Measurements from ENCODE around the gene CRIP2.
A peak's percentile ranks its signal among the peaks of the same experiment; 100 is the strongest.

Gene CRIP2

DNA sequence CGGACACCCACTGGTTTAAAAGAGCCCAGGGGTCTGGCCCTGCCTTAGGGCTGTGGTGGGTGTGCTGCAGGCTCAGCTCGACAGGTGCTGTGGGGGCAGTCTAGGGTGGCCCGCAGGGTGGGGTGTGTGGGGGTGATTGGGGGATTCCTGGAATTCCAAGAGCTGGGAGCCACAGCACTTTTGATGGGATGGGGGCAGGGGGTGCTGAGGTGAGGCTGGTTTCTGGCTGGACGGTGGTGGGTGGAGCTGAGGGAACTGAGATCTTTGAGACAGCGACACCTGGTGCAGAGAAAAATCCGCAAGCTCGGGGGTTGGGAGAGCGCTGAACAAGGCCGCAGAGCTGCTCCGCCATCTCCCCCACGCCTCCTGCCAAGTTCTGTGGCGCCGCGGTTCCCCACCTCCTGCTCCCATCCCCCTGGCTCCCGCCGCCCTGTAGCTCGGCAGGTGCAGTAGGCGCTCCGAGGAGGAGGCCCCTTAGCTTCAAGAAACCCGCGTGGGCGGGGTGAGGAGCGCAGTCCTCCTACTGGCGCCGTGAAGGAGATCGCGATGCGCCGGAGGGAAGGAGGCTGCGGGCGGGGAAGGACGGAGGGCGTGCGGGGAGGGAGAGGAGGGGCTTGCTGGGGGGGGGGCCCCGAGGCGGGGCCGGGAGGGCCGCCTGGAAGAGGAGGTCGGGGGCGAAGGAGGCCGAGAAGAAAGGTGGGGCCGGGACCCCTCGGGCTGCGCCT lies 15.1 kb downstream of the CRIP2 start:
- peak; percentile 88 for DNase-seq

DNA sequence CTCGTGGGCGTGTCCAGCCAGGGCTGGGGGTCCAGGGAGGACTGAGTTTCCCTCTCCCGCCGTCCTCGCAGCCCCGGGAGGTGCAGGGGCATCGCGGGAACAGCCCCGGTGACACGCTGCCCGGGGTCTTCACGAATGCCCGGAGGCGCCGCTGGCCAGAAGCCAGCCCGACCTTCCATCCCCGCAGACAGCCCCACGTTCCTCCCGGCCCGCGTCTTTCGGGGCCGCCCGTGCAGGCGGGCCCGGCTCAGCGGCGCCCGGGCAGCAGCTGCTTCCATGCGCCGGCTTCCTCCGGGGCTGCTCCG lies 15.6 kb downstream of the CRIP2 start:
- no peak for DNase-seq

DNA sequence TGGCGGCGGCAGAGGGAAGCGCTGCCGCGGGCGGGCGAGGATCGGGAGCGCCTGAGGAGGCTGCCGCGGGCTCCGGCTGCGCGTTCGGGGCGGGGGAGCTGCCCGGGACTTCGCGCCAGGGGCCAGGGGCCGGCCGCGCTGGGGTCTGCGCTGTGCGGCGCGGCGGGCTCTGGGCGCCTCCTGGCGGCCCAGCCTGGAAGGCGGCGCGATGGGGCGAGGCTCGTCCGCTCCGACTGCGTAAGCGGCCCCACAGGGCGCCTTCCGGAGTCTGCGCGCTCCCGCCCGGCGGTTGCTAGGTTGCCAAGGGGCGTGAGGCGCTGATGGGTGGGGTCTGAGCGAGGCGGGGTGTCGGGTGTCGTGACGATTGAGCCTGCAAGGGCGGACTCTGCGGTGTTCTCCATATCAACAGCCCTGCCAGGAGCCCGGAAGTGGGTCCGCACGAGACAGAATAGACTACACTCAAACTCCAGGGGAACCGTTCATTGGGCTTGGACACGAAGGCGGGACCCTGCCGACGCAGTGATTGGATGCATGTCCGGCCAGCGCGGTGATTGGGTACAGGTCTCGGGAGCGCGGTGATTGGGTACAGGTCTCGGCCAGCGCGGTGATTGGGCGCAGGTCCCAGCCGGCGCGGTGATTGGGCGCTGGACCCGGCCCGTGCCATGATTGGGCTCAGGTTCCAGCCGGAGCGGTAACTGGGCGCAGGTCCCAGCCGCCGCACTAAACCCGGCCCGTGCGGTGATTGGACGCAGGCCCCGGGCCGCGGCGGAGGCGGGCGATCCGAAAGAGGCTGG lies 16.1 kb downstream of the CRIP2 start, which contains the start of gene TEDC1:
Gene TEDC1, plus strand, starts transcription at position 675 of the 794 bp plus-strand sequence. CDS start 130 bp downstream, outside the sequence.
- peak; percentile 100 for DNase-seq

DNA sequence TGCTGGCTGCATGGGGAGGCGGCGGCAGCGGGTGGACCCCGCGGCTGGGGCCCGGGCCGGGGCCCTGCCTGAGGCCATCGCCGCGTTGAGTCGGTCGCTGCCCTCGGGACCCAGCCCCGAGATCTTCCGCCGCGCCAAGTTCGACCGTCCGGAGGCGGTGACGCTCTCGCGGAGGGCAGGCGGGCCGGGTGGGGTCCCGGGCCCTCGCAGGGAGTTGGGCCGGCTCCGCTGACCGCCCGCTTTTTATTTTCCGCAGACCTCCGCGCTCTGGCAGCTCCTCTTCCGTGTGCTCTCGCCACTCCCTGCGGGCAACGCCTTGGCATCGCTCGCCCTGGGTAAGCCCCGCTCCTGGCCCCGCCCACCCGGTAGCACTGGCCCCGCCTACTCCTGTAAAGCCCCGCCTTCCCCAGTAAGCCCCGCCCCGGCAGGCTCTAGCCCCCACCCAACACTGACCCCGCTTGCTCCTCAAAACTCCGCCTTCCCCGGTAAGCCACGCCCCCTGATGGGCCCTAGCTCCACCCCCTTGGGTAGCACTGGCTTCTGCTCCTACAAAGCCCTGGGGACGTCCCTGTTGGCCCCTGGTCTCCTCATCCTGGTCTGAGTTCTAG lies 16.8 kb downstream of the CRIP2 start:
- peak; percentile 95 for DNase-seq

DNA sequence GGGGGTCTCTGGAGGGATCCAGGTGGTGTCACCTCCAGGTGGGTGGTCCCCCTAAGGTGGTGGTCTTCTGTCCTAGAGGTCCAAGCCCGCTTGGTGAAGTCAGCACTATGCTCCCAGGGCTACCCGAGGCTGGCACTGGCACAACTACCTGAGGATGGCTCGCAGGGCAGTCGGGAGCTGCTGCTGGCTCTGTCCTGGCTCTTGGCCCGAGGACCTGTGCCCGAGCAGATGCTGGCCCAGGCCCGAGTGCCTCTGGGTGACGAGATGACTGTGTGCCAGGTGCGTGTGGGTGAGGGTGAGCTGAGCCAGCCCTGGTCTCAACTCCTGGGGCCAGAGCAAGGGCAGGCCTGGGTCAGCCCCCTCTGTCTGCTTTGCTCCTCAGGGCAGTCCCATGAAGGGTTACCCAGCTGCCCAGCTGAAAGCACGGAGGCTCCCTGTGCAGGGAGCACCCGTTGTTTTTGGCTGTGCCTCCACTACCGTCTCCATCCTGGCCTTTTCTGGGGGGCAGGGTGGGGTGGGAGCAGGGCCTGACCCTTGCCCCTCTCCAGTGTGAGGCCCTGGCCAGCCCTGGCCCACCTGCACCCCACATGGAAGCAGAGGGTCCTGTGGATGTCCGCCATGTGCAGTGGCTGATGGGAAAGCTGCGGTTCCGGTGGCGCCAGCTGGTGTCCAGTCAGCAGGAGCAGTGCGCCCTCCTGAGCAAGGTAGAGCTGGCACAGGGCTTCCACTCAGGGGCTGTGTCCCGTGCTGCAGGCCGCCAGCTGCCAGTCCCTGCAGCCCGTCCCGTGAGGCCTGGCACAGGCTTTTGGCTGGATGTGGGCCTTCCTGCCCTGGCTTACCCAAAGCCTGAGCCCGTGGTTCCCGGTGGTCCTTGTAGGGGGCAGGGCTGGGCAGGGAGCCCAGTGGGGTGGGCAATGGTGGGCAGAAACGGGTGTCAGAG lies 17.7 kb downstream of the CRIP2 start:
- no peak for DNase-seq

DNA sequence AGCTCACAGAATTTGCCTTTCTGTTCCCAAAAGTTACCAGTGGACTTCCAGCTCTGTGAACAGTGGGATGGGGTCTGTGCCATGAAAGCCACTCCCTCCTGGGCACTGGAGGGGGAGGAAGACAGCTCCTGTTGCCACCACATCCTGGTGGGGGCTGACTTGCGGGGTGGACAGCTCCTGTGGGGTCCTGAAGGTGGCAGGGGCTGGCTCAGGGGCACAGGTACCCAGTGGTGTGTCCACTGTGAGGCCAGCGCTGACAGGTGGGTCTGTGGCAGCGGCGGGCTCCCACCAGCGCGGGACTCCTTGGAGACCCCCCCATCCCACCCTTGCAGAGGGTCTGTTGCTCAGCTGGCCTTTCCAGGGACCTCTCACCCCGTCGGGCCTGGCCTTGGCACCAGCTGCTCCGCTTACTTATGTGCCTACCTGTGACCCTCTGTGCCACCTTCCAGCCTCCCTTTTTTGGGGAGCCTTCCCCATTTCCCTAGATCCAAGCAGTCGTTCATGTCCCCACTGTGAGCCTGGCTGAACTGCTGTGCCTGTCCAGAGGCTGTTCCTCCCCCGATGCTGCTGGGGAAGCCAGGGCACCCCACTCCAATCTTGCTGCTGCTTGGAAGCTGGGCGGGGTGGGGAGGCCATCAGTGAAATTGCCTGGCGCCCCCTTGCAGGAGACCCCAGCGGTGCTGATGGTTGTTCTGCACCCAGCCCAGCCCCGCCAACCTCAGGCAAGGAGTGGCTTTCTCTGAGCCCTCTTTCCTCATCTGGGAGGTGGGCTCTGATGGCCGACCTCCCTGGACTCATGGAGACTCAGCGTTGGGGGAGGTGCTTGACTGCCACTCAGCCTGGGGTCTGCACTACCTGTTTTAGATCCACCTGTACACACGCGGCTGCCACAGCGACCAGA lies 18.6 kb downstream of the CRIP2 start:
- DNase-seq: no peak

DNA sequence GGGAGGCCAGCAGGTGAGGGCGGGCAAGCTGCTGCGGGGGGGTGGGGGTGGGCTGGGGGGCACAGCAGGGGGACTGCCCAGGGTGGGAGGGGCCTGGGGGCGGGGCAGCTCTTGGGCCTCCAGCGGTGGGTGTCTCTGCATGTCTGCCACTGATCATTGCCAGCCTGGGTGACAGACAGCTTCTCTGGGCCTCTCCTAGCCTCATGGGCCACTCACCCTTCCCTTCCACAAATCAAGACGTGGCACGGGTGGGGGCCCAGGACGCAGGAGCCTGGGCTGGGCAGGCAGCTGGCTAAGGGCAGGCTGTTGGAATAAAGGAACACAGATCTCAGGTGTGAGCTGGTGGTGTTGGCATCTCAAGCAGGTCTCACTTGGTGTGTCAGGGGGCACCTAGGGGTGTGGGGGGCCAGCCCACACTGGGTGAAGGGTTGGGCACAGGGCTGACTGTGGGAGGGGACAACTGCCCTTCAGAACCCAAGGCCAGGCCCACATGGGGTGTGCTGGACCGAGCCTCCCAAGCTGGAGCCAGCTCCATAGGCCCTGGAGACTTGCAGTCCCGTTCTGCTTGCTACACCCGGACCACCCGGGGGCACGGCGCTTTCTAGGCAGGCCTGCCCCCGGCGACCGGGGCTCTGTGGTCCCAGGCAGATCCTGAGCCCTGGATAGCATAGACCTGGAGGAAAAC lies 19.4 kb downstream of the CRIP2 start:
- DNase-seq: no peak

DNA sequence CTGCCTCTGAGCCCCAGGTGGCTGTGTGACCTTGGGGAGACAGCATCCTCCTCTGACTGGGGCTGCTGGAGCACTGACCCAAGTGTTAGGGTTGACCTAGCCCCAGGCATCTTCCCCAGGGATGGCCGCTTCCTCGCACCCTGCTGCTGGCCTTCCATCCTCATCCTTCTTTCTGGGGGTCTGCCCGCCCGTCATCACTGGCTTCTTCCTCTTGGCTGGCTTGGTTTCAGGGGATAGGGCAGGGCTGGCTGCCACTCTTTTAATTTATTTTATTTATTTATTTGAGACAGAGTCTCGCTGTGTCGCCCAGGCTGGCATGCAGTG lies 19.9 kb downstream of the CRIP2 start:
- DNase-seq: no peak

DNA sequence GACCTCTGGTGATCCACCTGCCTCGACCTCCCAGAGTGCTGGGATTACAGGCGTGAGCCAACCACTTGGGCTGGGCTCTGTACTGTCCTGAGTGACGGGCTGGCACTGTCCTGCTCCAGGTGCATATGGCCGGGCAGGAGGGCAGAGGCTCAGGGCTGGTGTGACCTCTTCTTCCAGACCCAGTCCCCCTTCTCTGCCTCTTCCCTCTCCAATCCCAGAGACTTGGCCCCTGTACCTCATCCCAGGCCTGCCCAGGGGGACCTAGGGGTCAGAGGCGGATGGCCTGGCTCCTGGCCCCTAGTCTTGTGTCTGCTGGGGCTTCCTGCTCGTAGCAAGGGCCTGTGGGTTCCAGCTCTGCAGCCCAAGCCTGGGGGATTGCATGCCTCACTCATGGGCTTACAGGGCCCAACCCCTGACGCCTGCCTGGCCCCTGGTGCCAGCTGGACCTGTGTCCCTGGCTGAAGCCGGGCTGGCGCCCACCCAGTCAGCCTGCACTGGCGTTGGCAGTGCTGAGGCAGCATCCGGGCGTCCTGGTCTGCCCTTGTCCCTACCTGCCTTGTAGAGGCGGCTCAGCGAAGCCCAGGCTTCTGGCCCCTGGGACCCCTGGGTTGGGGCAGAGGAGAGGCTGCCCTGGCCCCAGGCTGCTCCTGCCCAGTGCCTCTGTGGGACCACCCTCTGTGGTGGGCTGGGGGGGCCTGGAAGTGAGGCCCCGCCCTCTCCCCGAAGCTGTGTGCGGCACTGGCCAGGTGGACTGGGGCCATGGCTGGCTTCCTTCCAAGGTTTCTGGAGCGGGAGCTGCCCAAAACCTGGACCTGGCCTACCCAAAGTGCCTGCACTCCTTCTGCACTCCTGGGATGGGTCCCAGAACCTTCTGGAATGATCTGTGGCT lies 20.7 kb downstream of the CRIP2 start:
- DNase-seq: no peak

DNA sequence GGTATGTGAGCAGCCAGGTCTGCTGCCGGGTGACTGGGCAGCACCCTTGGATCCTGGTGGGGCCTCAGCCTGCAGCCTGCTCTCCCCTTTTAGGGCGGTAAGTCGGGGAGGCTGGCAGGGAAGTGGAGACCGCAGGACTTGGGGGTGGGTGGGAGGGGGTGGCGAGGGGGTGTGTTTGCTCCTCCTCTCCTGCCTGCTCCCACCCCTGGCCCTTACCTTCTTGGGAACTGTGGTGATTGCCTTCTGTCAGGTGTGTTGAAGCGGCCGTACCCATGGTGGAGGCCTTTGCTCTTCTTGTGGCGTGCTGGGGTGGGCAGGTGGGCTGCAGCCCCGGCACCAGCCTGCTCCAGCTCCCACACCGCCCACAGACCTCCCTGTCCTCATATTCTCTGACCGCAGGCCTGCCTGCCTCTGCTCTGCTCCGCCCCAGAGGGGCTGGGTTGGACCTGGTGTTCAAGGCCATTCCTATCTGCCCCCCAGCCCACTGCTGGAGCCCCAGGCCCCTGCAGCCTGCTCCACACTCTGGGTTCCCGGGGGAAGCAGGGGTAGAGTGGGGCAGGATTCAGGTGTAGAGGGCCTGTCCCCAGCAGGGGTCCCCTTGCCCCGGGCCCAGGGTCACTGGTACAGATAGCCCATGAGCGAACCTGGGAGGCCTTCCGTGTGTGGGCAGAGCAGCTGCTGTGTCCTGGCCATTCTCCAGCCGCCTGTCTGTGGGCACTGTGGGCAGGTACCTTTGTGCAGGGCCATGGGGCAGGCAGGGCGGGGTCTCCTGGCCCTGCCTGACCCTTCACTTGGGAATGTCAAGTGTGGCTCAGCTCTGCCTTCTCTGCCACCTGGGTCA lies 21.6 kb downstream of the CRIP2 start:
- DNase-seq: no peak

DNA sequence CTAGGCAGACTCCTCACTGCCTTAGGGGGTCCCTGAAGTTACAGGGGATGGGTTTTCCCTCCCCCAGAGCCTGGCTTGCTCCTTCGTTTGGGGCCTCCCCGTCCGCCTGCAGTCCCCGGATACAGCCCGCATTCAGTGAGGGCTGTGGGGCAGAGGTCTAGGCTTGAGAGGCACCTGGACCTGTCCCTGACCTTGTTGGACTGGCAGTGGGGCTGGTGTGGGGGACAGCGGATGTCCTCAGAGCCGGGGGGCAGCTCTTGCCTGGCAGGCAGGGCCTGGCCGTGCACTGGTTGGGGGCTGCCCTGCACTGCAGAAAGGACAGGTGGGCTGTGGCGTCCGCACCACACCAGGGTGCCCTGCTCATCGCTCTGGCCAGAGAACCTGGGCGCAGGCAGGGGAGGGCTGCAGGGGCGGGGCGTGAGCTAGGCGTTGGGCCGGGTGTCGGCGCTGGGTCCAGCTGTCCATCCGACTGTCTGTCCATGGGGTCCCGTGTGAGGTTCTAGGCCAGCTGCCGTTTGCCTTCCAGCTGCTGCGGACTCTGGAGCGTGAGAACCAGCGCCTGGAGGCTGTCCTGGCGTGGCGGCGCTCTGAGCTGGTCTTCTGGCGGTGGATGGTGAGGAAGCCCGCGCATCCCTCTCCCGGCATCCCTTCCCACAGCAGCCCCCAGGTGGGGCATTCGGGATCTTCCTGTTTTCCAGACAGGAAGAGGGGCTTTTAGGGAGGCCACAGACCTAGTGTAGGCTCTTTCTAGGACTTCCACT lies 22.4 kb downstream of the CRIP2 start:
- no peak for DNase-seq

DNA sequence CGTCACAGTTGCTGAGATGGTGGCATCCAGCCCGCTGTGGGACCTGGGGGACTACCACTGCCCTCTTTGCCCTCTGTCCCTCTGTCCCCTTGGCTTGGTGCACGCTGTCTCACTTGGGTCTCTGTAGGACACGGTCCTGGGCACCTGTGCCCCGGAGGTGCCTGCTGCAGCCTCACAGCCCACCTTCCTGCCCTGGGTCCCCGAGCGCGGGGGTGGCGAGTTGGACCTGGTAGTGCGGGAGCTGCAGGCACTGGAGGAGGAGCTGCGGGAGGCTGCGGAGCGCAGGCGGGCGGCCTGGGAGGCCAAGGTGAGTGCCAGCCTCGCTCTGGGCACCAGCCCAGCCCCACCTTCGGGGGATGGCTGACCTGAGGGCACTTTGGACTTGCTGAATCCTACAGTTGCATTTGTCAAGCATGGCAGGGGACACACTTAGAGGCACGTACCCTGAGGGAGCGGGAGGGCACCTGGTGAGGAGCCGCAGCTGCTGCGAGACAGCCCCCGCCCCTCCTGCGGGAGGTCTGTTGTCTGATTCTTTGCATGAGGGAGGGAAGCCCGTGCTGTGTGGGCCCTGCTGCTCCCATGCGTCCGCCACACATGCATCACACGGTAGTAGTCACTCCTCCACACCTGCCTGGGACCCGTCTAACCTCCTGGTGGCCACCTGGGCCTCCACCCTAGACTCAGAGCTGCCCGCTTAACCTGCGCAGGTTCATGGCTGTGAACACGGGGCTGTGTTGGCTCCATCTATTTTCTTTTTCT lies 23.2 kb downstream of the CRIP2 start:
- DNase-seq: no peak

DNA sequence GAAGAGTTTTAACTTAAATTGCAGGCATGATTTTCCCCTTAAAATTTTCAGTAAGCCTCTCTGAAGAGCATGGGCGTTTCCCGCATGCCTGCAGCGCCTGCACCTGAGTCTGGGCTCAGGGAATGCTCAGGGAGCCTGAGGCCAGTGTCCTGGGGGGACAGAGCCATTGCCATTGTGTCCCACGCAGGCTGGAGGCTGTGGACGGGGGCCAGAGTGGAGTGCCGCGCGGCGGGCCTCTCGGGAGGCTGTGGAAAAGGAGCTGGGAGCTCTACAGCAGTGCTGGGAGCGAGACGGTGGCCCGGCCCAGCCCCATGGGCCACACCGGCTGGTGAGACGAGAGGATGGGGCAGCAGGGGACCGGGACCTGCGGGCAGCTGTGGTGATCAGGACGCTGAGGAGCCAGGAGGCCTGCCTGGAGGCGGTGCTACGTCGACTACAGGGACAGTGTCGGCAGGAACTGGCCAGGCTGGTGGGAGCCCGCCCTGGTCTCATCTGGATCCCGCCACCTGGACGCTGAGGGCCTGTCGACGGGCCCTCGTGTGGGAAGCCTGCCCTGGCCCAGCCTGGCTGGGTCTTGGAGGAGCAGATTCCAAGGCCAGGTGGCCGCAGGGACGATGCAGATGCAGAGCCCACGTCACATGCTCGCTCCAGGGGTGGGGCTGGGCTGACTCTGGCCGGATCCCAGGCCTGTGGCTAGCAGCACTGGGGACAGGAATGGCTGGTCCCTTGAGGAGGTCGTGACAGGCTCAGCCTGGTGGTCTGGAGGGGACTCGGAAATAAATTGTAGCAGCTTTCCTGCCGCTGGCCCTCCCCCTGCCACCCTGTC lies 24.0 kb downstream of the CRIP2 start:
- no peak for DNase-seq

DNA sequence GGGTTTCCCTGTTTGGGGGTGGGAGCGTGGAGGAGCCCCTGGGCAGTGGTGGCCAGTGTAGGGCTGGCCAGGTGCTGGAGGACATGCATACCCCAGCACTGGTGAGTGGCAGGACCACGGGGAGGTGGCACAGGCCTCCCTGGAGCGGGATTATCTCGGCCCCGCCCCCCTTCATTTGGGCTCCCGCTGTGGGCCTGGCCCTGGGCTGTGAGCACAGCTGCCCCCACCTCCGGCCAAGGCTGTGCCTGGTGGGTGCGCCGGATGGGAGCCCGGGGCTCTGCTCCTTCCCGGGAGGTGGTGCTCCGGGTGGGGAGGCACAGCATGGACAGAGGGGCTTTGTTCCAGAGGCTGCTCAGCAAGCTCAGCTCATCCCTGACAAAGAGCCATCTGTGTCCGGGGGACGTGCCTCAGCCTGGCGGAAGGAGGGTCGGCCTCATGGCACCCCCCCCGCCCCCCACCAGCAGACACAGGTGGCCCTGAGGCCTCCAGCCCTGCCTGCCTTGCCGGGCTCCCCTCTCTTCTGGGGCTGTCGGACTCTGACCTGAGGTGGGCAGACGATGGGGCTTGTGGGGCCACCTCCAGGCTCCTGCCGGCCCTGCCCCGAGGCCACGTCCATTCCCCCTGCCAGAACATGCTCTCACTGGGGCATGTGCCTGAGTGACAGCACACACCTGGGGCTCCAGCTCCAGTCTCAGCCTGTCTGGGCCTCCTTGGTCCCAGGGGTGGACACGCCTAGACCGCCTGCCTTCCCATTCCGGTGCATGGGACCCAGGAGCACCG lies 24.8 kb downstream of the CRIP2 start:
- no peak for DNase-seq

DNA sequence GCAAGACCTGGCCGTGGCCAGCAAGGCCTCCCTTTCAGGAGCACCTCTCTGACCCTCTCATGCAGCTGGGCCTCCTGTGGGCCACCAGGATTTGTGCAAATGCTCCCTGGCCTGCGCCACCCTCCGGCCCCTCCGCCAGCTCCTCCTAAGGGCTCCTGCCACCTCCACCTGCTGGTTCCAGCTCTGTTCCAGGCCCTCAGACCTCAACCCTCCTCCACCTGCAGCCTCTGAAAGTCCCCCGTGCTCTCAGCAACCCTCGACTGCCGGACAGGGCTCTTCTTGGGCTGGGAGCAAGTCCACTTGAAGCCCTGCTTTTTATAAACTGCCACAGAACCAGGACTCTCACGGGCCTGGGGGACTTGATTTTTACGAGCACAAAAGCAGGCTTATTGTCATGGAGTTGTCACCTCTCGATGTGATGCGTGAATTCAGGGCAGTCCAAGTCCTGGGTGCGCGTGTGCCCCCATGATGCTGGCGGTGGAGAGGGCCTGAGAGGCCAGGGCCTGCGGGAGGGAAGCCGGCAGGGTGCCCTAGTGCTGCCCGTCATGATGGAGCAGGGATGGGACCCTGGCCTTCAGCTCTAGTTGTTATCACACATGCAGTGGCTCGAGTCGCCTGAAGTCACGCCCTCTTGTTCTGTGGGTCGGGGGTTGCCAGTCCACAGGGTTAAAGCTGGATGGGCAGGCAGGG lies 25.6 kb downstream of the CRIP2 start:
- DNase-seq: no peak
